ENCODE data around the gene MZB1. TPM values are rescaled to one million over a fixed set of nuclear protein-coding genes. Genes with fewer than 3 reads are reported as not detected.

MZB1 gene
- total and polyA plus RNA-seq, 2 of the 8 experiments (the other 6 are each of a cell fraction or from before 2014, with no cell fraction given), result 0.39 to 0.47 TPM

DNA sequence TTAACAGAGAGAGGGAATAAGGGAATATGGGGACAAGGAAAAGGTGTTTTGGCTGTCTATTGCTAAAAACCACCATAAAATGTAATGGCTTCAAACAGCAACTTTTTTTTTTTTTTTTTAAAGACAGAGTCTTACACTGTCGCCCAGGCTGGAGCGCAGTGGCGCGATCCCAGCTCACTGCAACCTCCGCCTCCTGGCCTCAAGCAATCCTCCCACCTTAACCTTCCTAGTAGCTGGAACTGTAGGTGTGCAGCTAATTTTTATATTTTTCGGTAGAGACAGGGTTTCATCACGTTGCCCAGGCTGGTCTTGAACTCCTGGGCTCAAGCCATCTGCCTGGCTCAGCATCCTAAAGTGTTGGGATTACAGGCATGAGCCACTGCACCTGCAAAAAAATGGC lies 18.5 kb upstream of the MZB1 start:
- FAIRE-seq, result no peak
- no peak overlapping the region for H2AFZ ChIP-seq (ENCODE audit: low read length)
- no peak overlapping the region for H4K5ac ChIP-seq (ENCODE audit: insufficient read length, low read depth, low read length)
- H3K79me1 ChIP-seq (ENCODE audit: low read depth, low read length), result no peaks in the 10 kb centered on the region
- H3K4me2 ChIP-seq (ENCODE audit: insufficient read depth in 1 of 2, low read depth in 2 of 2, low read length in 2 of 2), result no peak overlapping the region
- no peak overlapping the region for H3K4ac ChIP-seq (replicated peaks; ENCODE audit: insufficient read length, low read depth, low read length)
- H3K18ac ChIP-seq (ENCODE audit: extremely low read depth, low read length), result no peak overlapping the region
- no peak overlapping the region for H2BK120ac ChIP-seq (replicated peaks; ENCODE audit: low read depth, low read length)
- H3K27me3 ChIP-seq (replicated peaks in 1 of 4; ENCODE audit: control insufficient read depth in 3 of 4, extremely low read depth in 1 of 4, insufficient read depth in 3 of 4, low read length in 3 of 4), result 0 out of 7 replicates have a peak, but pooled peaks cover 0 to 4% (median 0%) of the 10 kb centered on the region in 4 experiments
- H3K14ac ChIP-seq (ENCODE audit: insufficient read length), result no peak overlapping the region
- CTCF ChIA-PET (ENCODE audit: partially characterized antibody), result interaction anchor here (1.2 to 8.2 kb wide), 5 partner anchors 12 to 369 kb away, joined by 3 to 69 read pairs (median 6); no protein-coding TSS in a partner anchor
- no peak overlapping the region for H3K23ac ChIP-seq (ENCODE audit: insufficient read length)
- H4K8ac ChIP-seq (ENCODE audit: extremely low read depth, insufficient read depth, low read length), result no peak overlapping the region
- peaks cover 4% of the 10 kb centered on the region; the same call in 1 of the 2 replicates for H3K23me2 ChIP-seq (ENCODE audit: low read depth, low read length)
- no peak overlapping the region for H3K56ac ChIP-seq (replicated peaks; ENCODE audit: insufficient read length, low read depth, low read length)
- no peak overlapping the region for H3K27ac ChIP-seq (ENCODE audit: low read depth, low read length)
- H3K4me1 ChIP-seq (replicated peaks in 1 of 4; ENCODE audit: control insufficient read depth in 3 of 4, insufficient read depth in 4 of 4, low read length in 3 of 4), result peaks cover 0 to 7% (median 4%) of the 10 kb centered on the region in 4 experiments; a peak in 6 of 7 replicates
- no peak overlapping the region for H3K4me3 ChIP-seq (ENCODE audit: extremely low read depth in 1 of 4, insufficient read depth in 2 of 4, low read depth in 3 of 4, low read length in 4 of 4)
- no peak overlapping the region for H3K9ac ChIP-seq (replicated peaks in 1 of 4; ENCODE audit: extremely low read depth in 1 of 4, low read depth in 3 of 4, low read length in 3 of 4)
- no peaks in the 10 kb centered on the region; a peak in 1 of 4 replicates for H3K79me2 ChIP-seq (ENCODE audit: control insufficient read depth in 1 of 2, insufficient read depth in 2 of 2, low read length in 2 of 2)
- TF ChIP-seq CEBPB (IDR thresholded peaks at IDR 0.05; ENCODE audit: low read depth, low read length), result no peak
- TF ChIP-seq TBP (IDR thresholded peaks at IDR 0.05; ENCODE audit: low read depth, low read length), result no peak
- TF ChIP-seq TAF7 (optimal IDR thresholded peaks at IDR 0.05; ENCODE audit: borderline replicate concordance, low read depth, low read length), result no peak
- no peak for TF ChIP-seq EZH2 (IDR thresholded peaks at IDR 0.05; ENCODE audit: low read depth, low read length, severe bottlenecking)
- TF ChIP-seq BCL11A (IDR thresholded peaks at IDR 0.05; ENCODE audit: low read depth in 2 of 2, low read length in 2 of 2), result no peak
- no peak for TF ChIP-seq NANOG (IDR thresholded peaks at IDR 0.05; ENCODE audit: insufficient read depth, low read depth, low read length, poor library complexity, severe bottlenecking)
- H2BK20ac ChIP-seq (ENCODE audit: low read length), result no peak overlapping the region
- H2BK15ac ChIP-seq (ENCODE audit: low read length), result no peak overlapping the region
- no peak overlapping the region for H2AK5ac ChIP-seq (ENCODE audit: low read depth, low read length)
- POLR2A ChIA-PET (ENCODE audit: partially characterized antibody), result interaction anchor here (1.3 kb wide), 1 partner anchor 31 kb away, joined by 3 read pairs; no protein-coding TSS in a partner anchor
- 93% methylated on average over 7 of the region's 7 CpGs; no CpG with 5 or more reads in 1 of the 2 experiments for WGBS, 2 experiments (ENCODE audit: extremely low coverage in 1 of 2, insufficient coverage in 1 of 2, insufficient read length in 1 of 2, insufficient replicate concordance in 2 of 2, low coverage in 1 of 2, low lambda C conversion rate in 2 of 2, missing lambda C conversion rate in 1 of 2)
- no peak overlapping the region for H2BK5ac ChIP-seq (ENCODE audit: low read depth, low read length)
- H4K91ac ChIP-seq (replicated peaks; ENCODE audit: insufficient read length, low read length), result no peak overlapping the region
- peaks cover 0 to 3% (median 1%) of the 10 kb centered on the region in 4 experiments; a peak in 3 of 8 replicates for H3K36me3 ChIP-seq (ENCODE audit: control insufficient read depth in 2 of 4, insufficient read depth in 4 of 4, low read length in 3 of 4)
- no peak overlapping the region for H2BK12ac ChIP-seq (ENCODE audit: low read depth, low read length)
- H3K9me3 ChIP-seq (ENCODE audit: insufficient read depth in 2 of 2, low read depth in 1 of 2, low read length in 1 of 2), result no peaks in the 10 kb centered on the region
- H4K20me1 ChIP-seq (replicated peaks in 1 of 2; ENCODE audit: control insufficient read depth in 1 of 2, insufficient read depth in 2 of 2, low read length in 2 of 2), result peaks cover 0 to 1% of the 10 kb centered on the region in 2 experiments
- DNase-seq (ENCODE audit: low read depth in 1 of 2, low spot score in 2 of 2), result no peak
